ENCODE results near the gene AGO3.

The AGO3 gene

GRCh38 chr1:36086529-36087232 is 155.8 kb downstream of the AGO3 start:
- H3K36me3 Mint-ChIP-seq (ENCODE audit: low read depth), result peaks cover 11% of the 10 kb centered on the region
- ATAC-seq (no peak), DNase-seq (no peak)
- H3K27me3 Mint-ChIP-seq, result peaks cover 27% of the 10 kb centered on the region
- H3K9me3 Mint-ChIP-seq, result no peaks in the 10 kb centered on the region
- H3K27ac Mint-ChIP-seq, result peak overlapping the region; percentile 46
- H3K4me3 Mint-ChIP-seq, result no peak overlapping the region
- H3K4me1 Mint-ChIP-seq, result peaks cover 21% of the 10 kb centered on the region

- Mint-ChIP-seq H3K36me3 (ENCODE audit: low read depth) (peaks cover 15% of the 10 kb centered on the region), H3K4me3 (no peak overlapping the region), H3K27ac (peak overlapping the region; percentile 46), H3K4me1 (peaks cover 21% of the 10 kb centered on the region), H3K9me3 (no peaks in the 10 kb centered on the region), H3K27me3 (peaks cover 19% of the 10 kb centered on the region)
- no peak for DNase-seq
- ATAC-seq, result no peak
These were observed 156.6 kb downstream of the AGO3 start for GRCh38 chr1:36087233-36088123.

- H3K36me3 Mint-ChIP-seq (ENCODE audit: low read depth), result peaks cover 18% of the 10 kb centered on the region
- no peak overlapping the region for H3K27ac Mint-ChIP-seq
- H3K27me3 Mint-ChIP-seq, result peaks cover 16% of the 10 kb centered on the region
- ATAC-seq (no peak), DNase-seq (no peak)
- H3K9me3 Mint-ChIP-seq, result no peaks in the 10 kb centered on the region
- peaks cover 21% of the 10 kb centered on the region for H3K4me1 Mint-ChIP-seq
- peak overlapping the region; percentile 95 for H3K4me3 Mint-ChIP-seq
These were observed 157.3 kb downstream of the AGO3 start for GRCh38 chr1:36088265-36088576.

GRCh38 chr1:36088577-36089392 is 157.9 kb downstream of the AGO3 start, which contains the start of gene ADPRS:
TSS of gene ADPRS (plus strand) at chr1:36088892. CDS start at chr1:36088905, 13 bp downstream.
- Mint-ChIP-seq H3K36me3 (ENCODE audit: low read depth) (peaks cover 22% of the 10 kb centered on the region), H3K4me1 (peaks cover 21% of the 10 kb centered on the region), H3K27ac (peak within 1 kb of the TSS; percentile 89), H3K27me3 (peaks cover 14% of the 10 kb centered on the region), H3K9me3 (no peaks in the 10 kb centered on the region), H3K4me3 (peak within 1 kb of the TSS; percentile 95)
- DNase-seq, result peak; percentile 95
- peak; percentile 89 for ATAC-seq

DNA sequence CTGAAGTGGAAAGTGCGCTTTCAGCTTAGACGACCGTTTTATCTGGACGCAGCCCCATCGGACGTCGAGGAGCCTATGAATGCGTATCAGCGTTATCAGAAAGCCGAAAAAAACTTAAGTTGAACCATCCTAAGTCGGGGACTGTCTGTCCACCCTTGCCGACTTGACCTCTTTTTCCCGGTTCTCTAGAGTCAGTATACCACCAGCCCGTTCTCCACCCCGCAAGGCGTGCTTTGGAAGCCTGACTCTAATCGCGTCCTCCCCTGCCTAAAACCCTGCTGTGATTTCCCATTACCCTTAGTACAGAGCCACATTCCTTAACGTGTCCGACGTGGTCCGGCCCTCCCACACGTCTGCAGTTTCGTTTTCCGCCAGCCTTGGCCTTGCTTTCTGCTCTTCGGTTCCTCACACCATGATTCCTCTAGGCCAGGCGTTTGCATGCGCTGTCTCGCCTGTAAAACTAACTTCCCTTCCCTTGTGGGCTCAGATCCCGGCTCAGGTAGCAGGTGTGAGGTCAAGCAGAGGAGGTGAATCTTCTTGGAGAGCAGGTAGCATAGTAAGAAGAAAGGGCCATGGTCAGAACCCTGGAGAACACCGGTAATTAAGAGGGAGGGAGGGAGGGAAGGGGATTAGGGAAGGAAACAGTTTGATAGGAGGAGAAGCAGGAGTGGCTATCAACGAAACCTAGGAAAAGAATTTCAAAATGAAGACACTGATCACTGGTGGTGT is 158.7 kb downstream of the AGO3 start:
- Mint-ChIP-seq H3K27me3 (peaks cover 11% of the 10 kb centered on the region), H3K4me3 (peak overlapping the region; percentile 95), H3K9me3 (no peaks in the 10 kb centered on the region), H3K4me1 (peaks cover 18% of the 10 kb centered on the region), H3K36me3 (ENCODE audit: low read depth) (peaks cover 22% of the 10 kb centered on the region), H3K27ac (peak overlapping the region; percentile 89)
- peak; percentile 34 for DNase-seq
- ATAC-seq, result no peak

GRCh38 chr1:36091141-36091540 is 160.2 kb downstream of the AGO3 start:
- Mint-ChIP-seq H3K36me3 (ENCODE audit: low read depth) (peaks cover 22% of the 10 kb centered on the region), H3K27me3 (peaks cover 4% of the 10 kb centered on the region), H3K9me3 (no peaks in the 10 kb centered on the region), H3K4me3 (peak overlapping the region; percentile 24), H3K27ac (no peak overlapping the region), H3K4me1 (peaks cover 18% of the 10 kb centered on the region)
- DNase-seq, result no peak
- no peak for ATAC-seq

DNA sequence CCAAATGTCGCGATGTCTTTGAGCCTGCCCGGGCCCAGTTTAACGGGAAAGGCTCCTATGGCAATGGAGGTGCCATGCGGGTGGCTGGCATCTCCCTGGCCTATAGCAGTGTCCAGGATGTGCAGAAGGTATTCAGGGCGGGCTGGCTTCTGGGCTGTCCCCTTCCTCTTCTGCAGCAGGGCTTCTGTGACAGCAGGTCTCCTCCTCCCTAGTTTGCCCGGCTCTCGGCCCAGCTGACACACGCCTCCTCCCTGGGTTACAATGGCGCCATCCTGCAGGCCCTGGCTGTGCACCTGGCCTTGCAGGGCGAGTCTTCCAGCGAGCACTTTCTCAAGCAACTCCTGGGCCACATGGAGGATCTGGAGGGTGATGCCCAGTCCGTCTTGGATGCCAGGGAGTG is 160.8 kb downstream of the AGO3 start:
- Mint-ChIP-seq H3K36me3 (ENCODE audit: low read depth) (peaks cover 22% of the 10 kb centered on the region), H3K27ac (no peak overlapping the region), H3K27me3 (no peaks in the 10 kb centered on the region), H3K4me3 (peak overlapping the region; percentile 24), H3K9me3 (no peaks in the 10 kb centered on the region), H3K4me1 (peaks cover 18% of the 10 kb centered on the region)
- ATAC-seq (no peak), DNase-seq (no peak)

GRCh38 chr1:36092166-36092797 is 161.4 kb downstream of the AGO3 start:
- Mint-ChIP-seq H3K27ac (no peak overlapping the region), H3K4me3 (no peak overlapping the region), H3K4me1 (peaks cover 18% of the 10 kb centered on the region), H3K27me3 (no peaks in the 10 kb centered on the region), H3K36me3 (ENCODE audit: low read depth) (peaks cover 22% of the 10 kb centered on the region), H3K9me3 (no peaks in the 10 kb centered on the region)
- no peak for DNase-seq
- no peak for ATAC-seq

- peaks cover 18% of the 10 kb centered on the region for H3K4me1 Mint-ChIP-seq
- no peak for DNase-seq
- H3K27me3 Mint-ChIP-seq, result no peaks in the 10 kb centered on the region
- no peak overlapping the region for H3K27ac Mint-ChIP-seq
- H3K4me3 Mint-ChIP-seq, result no peak overlapping the region
- no peaks in the 10 kb centered on the region for H3K9me3 Mint-ChIP-seq
- peaks cover 22% of the 10 kb centered on the region for H3K36me3 Mint-ChIP-seq (ENCODE audit: low read depth)
- ATAC-seq, result no peak
These were observed 161.9 kb downstream of the AGO3 start for GRCh38 chr1:36092798-36093185.

DNA sequence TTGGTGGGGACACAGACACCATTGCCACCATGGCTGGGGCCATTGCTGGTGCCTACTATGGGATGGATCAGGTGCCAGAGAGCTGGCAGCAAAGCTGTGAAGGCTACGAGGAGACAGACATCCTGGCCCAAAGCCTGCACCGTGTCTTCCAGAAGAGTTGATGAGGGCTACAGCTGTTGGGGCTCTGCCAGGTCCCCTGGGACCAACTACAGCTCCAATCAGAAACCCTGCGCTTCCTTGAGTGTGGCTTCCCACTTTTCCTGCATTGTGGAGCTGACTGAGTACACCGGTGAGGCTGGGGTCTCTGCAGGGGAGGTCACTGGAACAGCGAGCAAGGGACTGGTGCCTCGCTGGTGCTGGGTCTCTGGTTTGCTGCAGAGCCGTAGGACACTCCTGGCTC is 162.3 kb downstream of the AGO3 start:
- peaks cover 22% of the 10 kb centered on the region for H3K36me3 Mint-ChIP-seq (ENCODE audit: low read depth)
- H3K9me3 Mint-ChIP-seq, result no peaks in the 10 kb centered on the region
- peaks cover 17% of the 10 kb centered on the region for H3K4me1 Mint-ChIP-seq
- H3K27me3 Mint-ChIP-seq, result no peaks in the 10 kb centered on the region
- DNase-seq (no peak), ATAC-seq (no peak)
- no peak overlapping the region for H3K4me3 Mint-ChIP-seq
- H3K27ac Mint-ChIP-seq, result no peak overlapping the region

DNA sequence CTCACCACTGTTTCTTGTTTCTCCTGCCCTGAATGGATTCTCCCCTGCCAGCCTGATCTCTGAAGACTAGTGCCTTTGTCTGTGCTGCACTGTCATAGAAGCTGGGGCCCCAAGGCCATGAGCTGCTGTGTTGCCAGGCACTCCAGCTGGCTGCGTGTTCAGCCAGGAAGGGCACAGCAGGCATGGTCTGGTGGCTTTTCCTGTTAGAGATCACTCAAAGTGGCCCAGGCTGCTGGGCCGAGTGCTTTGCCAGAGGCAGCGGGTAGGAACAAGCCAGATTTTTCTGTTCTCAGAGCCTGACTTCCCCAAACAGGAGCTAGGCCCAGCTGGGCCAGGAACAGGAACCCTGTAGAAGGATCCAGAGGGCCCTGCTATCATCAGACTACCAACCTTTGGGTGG is 163.0 kb downstream of the AGO3 start:
- ATAC-seq (no peak), DNase-seq (no peak)
- no peak overlapping the region for H3K27ac Mint-ChIP-seq
- H3K4me3 Mint-ChIP-seq, result no peak overlapping the region
- no peaks in the 10 kb centered on the region for H3K27me3 Mint-ChIP-seq
- H3K36me3 Mint-ChIP-seq (ENCODE audit: low read depth), result peaks cover 22% of the 10 kb centered on the region
- peaks cover 17% of the 10 kb centered on the region for H3K4me1 Mint-ChIP-seq
- H3K9me3 Mint-ChIP-seq, result no peaks in the 10 kb centered on the region

GRCh38 chr1:36094621-36095061 is 163.7 kb downstream of the AGO3 start:
- no peak for ATAC-seq
- H3K4me1 Mint-ChIP-seq, result peaks cover 12% of the 10 kb centered on the region
- peaks cover 17% of the 10 kb centered on the region for H3K36me3 Mint-ChIP-seq (ENCODE audit: low read depth)
- DNase-seq, result no peak
- no peak overlapping the region for H3K27ac Mint-ChIP-seq
- H3K27me3 Mint-ChIP-seq, result no peaks in the 10 kb centered on the region
- no peak overlapping the region for H3K4me3 Mint-ChIP-seq
- H3K9me3 Mint-ChIP-seq, result no peaks in the 10 kb centered on the region

GRCh38 chr1:36095760-36096405 is 165.0 kb downstream of the AGO3 start:
- Mint-ChIP-seq H3K4me1 (peaks cover 4% of the 10 kb centered on the region), H3K27me3 (no peaks in the 10 kb centered on the region), H3K36me3 (ENCODE audit: low read depth) (peaks cover 12% of the 10 kb centered on the region), H3K9me3 (no peaks in the 10 kb centered on the region), H3K27ac (no peak overlapping the region), H3K4me3 (no peak overlapping the region)
- DNase-seq (no peak), ATAC-seq (no peak)
